Muscle of leg (tissue), 11 donors: ENCODE results near the gene E2F4. TPM values are rescaled to one million over a fixed set of nuclear protein-coding genes. Genes with fewer than 3 reads are reported as not detected.

Experiments used
- DNase-seq: peaks from one replicate; pipeline ENCODE4 v3.0.0; 2013
- H3K27ac ChIP-seq: one replicate; pipeline ENCODE4 v1.5.1; 2013; ENCODE audit warnings: mild to moderate bottlenecking, low read length, control low read depth
- H3K27me3 ChIP-seq: one replicate; pipeline ENCODE4 v1.6.1; 2013; ENCODE audit warnings: low read length; ENCODE audit not compliant: control insufficient read depth, insufficient read depth
- H3K36me3 ChIP-seq: one replicate; pipeline ENCODE4 v1.6.1; 2013; ENCODE audit warnings: low read length; ENCODE audit not compliant: control insufficient read depth, insufficient read depth
- H3K4me1 ChIP-seq: one replicate; pipeline ENCODE4 v1.6.1; 2013; ENCODE audit warnings: low read length; ENCODE audit not compliant: control insufficient read depth, insufficient read depth
- H3K4me3 ChIP-seq: one replicate; pipeline ENCODE4 v1.5.1; 2013; ENCODE audit warnings: low read length, control low read depth
- H3K9me3 ChIP-seq: replicated peaks from 2 replicates; pipeline ENCODE4 v1.6.1; 2013; ENCODE audit warnings: low read depth, low read length; ENCODE audit not compliant: control insufficient read depth
- WGBS: methylation state at CpG from one replicate; pipeline ENCODE4 v1.1.5; 2013; ENCODE audit warnings: missing lambda C conversion rate; ENCODE audit not compliant: insufficient coverage; 5-methylcytosine and 5-hydroxymethylcytosine counted together
- polyA plus RNA-seq, 8 donors: library from polyadenylated mRNA; unstranded; fragments of 120-200 nt; gene quantifications; one replicate each; pipeline versions ENCODE4 v1.2.1 to v1.2.3, GENCODE V29; 2013; ENCODE audit warnings: inconsistent platforms in 1 of 8, low replicate concordance in 1 of 8; ENCODE audit not compliant: insufficient read length in 8 of 8, insufficient read depth in 1 of 8
- total RNA-seq: library from RNA; stranded (reverse); fragments of 120-200 nt; gene quantifications from one replicate; pipeline ENCODE4 v1.2.4, GENCODE V29; 2013

The E2F4 gene
- total and polyA plus RNA-seq, 9 donors: 28.1 to 51.1 (median 45.6) TPM

DNA sequence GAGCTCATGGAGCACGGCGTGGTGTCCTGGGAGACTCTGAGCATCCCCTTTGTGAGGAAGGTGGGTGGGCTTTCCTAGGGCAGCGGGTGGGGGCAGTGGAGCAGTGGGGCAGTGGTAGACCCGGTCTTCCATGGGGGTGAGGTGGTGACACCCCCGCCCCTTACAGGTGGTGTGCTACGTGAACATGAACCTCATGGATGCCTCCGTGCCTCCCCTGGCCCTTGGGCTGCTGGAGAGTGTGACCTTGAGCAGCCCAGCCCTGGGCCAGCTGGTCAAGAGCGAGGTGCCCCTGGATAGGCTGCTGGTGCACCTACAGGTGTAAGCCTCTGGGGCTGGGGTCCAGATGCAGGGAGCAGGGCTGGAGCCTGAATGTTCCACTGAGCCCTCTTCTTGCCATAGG is 8.5 kb downstream of the E2F4 start:
- Histone ChIP-seq H3K4me3 (no peak overlapping the region), H3K9me3 (no peaks in the 10 kb centered on the region), H3K36me3 (peaks cover 65% of the 10 kb centered on the region), H3K4me1 (peaks cover 15% of the 10 kb centered on the region), H3K27ac (no peak overlapping the region), H3K27me3 (no peaks in the 10 kb centered on the region)
- DNase-seq: no peak
- WGBS: 92% methylated on average over 6 of the region's 8 CpGs

DNA sequence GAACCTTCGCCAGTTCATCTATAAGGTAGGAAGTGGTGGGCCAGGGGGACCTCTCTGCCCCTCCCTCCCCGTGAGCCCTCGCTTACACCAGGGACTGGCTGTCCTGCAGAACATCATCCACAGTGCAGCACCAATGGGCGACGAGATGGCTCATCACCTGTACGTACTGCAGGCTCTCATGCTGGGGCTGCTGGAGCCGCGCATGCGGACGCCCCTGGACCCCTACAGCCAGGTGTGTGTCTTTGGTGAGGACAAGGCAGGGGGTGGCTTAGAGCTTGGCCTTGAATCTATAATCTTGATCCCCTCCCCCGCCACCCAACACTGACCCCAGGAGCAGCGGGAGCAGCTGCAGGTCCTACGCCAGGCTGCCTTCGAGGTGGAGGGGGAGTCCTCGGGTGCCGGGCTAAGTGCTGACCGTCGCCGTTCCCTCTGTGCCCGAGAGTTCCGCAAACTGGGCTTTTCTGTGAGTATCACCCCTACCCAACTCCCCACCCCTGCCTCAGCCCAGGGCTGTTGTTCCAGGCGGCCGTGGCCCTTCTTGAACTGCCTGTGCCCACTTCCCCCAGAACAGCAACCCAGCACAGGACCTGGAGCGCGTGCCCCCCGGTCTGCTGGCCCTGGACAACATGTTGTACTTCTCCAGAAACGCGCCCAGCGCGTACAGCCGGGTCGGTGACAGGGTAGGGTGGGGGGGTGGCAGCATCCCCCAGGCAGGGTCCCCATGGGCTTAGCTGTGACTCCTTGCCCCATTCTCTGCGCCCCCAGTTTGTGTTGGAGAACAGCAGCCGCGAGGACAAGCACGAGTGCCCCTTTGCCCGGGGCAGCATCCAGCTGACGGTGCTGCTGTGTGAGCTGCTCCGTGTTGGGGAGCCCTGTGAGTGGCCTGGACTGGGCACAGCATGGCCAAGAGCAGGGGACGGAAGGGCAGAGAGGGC is 9.7 kb downstream of the E2F4 start:
- no peaks in the 10 kb centered on the region for H3K9me3 ChIP-seq
- peaks cover 57% of the 10 kb centered on the region for H3K36me3 ChIP-seq
- no peak overlapping the region for H3K27ac ChIP-seq
- no peaks in the 10 kb centered on the region for H3K27me3 ChIP-seq
- peaks cover 15% of the 10 kb centered on the region for H3K4me1 ChIP-seq
- DNase-seq: no peak
- no peak overlapping the region for H3K4me3 ChIP-seq
- WGBS: 93% methylated on average over 32 of the region's 40 CpGs

DNA sequence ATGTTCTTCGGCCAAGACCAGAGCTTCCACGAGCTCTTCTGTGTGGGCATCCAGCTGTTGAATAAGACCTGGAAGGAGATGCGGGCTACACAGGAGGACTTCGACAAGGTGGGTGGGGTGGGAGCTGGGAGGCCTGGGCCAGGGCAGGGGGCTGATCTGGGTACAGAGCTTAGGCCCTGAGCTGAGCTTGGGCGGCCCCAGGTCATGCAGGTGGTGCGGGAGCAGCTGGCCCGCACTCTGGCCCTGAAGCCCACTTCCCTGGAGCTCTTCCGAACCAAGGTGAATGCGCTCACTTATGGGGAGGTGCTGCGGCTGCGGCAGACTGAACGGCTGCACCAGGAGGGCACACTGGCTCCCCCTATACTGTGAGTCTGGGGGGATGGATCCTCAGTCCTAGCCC is 10.5 kb downstream of the E2F4 start:
- Histone ChIP-seq H3K27me3 (no peaks in the 10 kb centered on the region), H3K27ac (no peak overlapping the region), H3K4me1 (peaks cover 15% of the 10 kb centered on the region), H3K36me3 (peaks cover 51% of the 10 kb centered on the region), H3K9me3 (no peaks in the 10 kb centered on the region), H3K4me3 (no peak overlapping the region)
- DNase-seq: no peak
- WGBS: 97% methylated on average over 7 of the region's 12 CpGs

DNA sequence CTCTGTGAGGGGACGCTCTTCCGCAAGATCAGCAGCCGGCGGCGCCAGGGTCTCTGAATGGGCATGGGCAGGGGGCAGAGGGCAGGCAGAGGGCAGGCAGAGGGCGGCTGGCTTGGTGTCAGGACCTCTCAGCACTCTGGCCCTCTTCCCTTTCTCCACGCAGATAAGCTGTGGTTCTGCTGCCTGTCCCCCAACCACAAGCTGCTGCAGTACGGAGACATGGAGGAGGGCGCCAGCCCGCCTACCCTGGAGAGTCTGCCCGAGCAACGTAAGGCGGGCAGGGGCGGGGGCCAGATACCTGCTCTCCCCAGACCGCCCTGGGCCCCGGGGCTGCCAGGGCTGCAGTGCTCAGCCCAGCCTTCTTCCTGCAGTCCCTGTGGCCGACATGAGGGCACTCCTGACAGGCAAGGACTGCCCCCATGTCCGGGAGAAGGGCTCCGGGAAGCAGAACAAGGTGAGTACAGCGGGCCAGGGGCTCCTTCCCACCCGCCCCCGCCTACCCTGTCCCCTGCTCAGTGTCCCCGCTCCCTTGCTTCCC is 11.1 kb downstream of the E2F4 start:
- no peaks in the 10 kb centered on the region for H3K27me3 ChIP-seq
- H3K27ac ChIP-seq: no peak overlapping the region
- H3K9me3 ChIP-seq: no peaks in the 10 kb centered on the region
- DNase-seq: no peak
- WGBS: 84% methylated on average over 18 of the region's 23 CpGs
- peaks cover 46% of the 10 kb centered on the region for H3K36me3 ChIP-seq
- no peak overlapping the region for H3K4me3 ChIP-seq
- H3K4me1 ChIP-seq: peaks cover 11% of the 10 kb centered on the region

DNA sequence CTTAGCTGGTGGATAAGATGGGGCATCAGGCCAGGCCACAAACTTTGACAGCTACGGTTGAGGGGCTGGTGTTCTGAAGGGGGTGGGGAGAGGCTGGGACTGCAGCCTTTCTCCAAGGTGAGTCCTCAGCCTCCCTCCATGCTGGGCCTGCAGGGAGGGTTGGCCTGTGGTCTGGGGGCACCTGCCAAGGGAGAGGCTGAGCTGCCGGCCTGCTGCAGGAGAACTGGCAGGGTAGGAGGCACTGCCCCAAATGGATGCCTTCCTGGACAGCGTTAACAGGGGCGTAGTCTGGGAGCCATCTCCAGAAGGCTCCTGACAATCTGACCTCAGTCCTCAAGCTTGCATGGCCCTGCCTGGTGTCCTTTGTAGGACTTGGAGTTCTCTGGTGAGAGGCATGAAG is 12.1 kb downstream of the E2F4 start:
- no peaks in the 10 kb centered on the region for H3K27me3 ChIP-seq
- H3K27ac ChIP-seq: no peak overlapping the region
- peaks cover 41% of the 10 kb centered on the region for H3K36me3 ChIP-seq
- H3K4me3 ChIP-seq: no peak overlapping the region
- peaks cover under 1% of the 10 kb centered on the region for H3K4me1 ChIP-seq
- no peaks in the 10 kb centered on the region for H3K9me3 ChIP-seq
- 89% methylated on average over 3 of the region's 4 CpGs for WGBS
- DNase-seq: no peak

DNA sequence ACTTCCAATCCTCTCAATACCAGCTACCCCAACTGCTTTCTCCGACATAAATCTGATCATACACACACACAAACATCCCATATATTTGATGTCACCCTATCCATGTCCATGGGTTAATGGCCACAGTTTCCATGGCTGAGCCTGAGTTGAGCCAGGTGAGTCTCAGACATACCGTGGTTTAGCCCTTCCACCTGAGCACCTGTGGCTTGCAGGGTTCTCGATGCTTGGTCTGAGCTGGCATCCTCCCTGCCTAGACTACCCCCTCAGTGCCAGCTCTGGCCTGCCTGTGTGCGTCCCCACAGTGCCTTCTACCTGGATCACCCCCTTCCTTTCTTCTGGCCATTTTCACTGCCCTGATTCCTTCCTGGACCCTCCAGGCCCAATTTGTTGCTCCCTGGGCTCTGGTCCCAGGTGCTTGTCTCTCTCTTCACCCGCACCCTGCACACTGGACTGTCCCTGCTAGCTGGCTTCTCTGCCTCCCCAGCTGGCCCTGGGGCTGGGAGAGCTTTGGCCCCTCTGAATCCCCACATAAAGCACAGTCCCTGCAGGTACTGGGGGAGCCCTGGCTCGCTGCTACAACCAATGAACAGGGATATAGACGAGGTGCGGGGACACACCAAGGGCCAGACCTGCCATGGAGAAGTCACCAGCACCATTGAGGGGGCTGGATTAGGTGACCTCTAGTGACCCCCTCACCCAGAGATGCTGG is 14.3 kb downstream of the E2F4 start:
- H3K9me3 ChIP-seq: no peaks in the 10 kb centered on the region
- peaks cover 11% of the 10 kb centered on the region for H3K4me1 ChIP-seq
- H3K27me3 ChIP-seq: no peaks in the 10 kb centered on the region
- no peak overlapping the region for H3K27ac ChIP-seq
- peaks cover 46% of the 10 kb centered on the region for H3K36me3 ChIP-seq
- H3K4me3 ChIP-seq: no peak overlapping the region
- DNase-seq: no peak
- 87% methylated on average over 8 of the region's 8 CpGs for WGBS

DNA sequence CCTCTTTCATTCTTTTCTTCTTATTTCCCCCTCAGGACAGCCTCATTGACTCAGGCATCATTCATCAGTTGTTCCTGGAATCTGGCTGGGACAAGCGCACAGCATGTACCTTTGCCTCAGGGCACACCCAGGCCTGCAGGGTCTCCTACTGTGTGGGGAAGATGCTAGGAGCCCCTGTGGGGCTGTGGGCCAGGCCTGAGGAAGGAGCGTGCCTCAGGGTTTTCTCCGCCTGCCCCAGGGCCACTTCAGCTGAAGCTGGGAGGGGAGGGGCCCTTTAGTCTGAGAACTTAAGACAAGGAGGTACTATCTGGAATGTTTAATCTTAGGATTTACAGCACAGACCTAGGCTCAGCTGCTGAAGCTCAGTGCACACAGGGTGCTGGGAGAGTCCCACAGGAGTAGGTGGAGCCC is 14.9 kb downstream of the E2F4 start:
- no peak for DNase-seq
- Histone ChIP-seq H3K36me3 (peaks cover 41% of the 10 kb centered on the region), H3K4me3 (no peak overlapping the region), H3K4me1 (peaks cover 11% of the 10 kb centered on the region), H3K9me3 (no peaks in the 10 kb centered on the region), H3K27me3 (no peaks in the 10 kb centered on the region), H3K27ac (no peak overlapping the region)
- WGBS: 83% methylated on average over 2 of the region's 3 CpGs

DNA sequence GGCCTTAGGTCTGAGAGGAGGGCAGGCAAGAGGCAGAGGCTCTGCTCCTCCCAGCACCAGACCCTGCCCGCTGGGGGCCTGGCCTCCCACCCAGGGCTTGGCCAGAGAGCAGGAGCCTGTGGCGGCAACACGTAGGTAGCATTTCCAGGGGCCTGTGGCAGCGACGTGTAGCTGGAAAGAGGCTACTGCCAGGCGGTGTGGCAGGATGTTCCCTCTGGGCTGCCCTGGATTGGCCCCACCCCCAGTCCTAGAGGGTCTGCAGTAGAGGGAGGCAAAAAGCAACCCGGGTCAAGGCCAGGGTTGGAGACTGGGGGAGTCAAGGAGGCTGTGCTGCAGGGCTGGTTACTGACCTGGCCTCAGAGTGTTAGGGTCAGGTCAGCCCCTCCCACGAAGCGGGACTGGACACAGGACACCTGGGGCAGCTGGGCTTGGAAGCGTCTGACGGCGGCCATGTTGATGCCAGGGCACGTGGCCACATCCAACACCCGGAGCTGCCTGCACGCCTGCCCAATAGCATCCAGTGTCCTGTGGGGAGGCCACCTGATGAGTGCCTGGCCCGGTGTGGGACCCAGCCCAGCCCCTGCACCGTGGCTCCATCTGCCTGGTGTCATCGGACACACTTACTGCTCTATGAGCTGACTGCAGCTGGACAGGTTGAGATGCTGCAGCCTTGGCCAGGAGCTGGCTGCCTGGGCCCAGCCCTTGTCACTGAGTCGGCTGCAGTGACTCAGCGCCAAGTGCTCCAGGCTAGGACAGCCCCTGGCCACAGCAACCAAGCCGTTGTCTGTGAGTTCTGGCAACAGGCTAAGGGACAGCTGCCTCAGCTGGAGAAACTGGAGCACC is 15.5 kb downstream of the E2F4 start:
- peaks cover 11% of the 10 kb centered on the region for H3K4me1 ChIP-seq
- no peak overlapping the region for H3K27ac ChIP-seq
- 67% methylated on average over 21 of the region's 21 CpGs for WGBS
- no peak for DNase-seq
- H3K9me3 ChIP-seq: no peaks in the 10 kb centered on the region
- no peaks in the 10 kb centered on the region for H3K27me3 ChIP-seq
- peaks cover 35% of the 10 kb centered on the region for H3K36me3 ChIP-seq
- H3K4me3 ChIP-seq: no peak overlapping the region

DNA sequence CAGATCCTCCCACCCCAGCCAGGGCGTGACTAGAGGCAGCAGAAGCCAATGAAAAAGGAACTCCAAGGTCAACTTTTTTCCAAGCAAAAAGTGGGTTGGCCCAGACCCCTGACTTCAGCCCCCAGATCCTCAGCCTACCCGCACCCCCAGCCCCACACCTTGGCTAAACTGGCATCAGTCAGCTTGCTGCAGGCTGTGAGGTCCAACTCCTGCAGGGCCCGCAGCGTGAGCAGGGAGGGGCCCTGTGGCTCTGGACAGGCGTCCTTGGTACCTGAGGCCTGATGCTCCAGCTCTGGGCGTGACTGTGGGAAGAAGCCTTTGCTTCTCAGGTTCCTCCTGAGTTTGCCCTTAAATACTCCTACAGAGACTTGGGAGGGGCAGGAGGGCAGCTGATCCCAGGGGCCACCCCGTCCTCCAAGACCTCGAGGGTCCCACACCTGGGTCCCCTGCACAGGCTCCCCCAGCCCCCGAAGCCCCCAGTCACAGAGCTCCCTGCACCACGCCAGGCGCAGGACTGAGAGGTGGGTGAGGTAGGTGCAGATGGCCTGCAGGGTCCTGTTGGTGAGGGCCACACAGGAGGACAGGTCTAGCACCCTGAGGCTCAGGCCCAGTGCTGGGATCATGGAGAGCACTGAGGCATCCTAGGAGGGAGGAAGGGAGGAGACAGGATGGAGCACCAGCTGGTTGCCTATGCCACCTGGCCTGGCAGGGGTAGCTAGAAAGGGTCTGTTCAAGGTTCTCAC is 16.4 kb downstream of the E2F4 start:
- peaks cover 26% of the 10 kb centered on the region for H3K36me3 ChIP-seq
- DNase-seq: no peak
- no peak overlapping the region for H3K27ac ChIP-seq
- WGBS: 90% methylated on average over 7 of the region's 11 CpGs
- H3K27me3 ChIP-seq: no peaks in the 10 kb centered on the region
- H3K9me3 ChIP-seq: no peaks in the 10 kb centered on the region
- H3K4me3 ChIP-seq: no peak overlapping the region
- peaks cover 11% of the 10 kb centered on the region for H3K4me1 ChIP-seq
